ENCODE measurements around the gene C14orf180.
"Not testable (repeated sequence)": the region's sequence is repeated elsewhere in the genome, so short reads cannot be mapped to it uniquely, and the experiment has no call there.

C14orf180 gene

GRCh38 chr14:104611881-104612280 lies 32.3 kb downstream of the C14orf180 start:
- no peak for DNase-seq (ENCODE audit: low read depth in 3 of 3)

GRCh38 chr14:104614126-104614812 lies 34.7 kb downstream of the C14orf180 start:
- no peak for DNase-seq (ENCODE audit: low read depth in 3 of 3)

GRCh38 chr14:104624939-104625338 lies 45.4 kb downstream of the C14orf180 start:
- DNase-seq (ENCODE audit: low read depth in 3 of 3), result no peak

- no peak for DNase-seq (ENCODE audit: low read depth in 3 of 3)
These were observed 53.2 kb downstream of the C14orf180 start for GRCh38 chr14:104632781-104633180.

GRCh38 chr14:104633276-104634137 lies 53.9 kb downstream of the C14orf180 start:
- DNase-seq (ENCODE audit: low read depth in 3 of 3), result no peak

GRCh38 chr14:104634138-104634760 lies 54.7 kb downstream of the C14orf180 start:
- no peak for DNase-seq (ENCODE audit: low read depth in 3 of 3)

GRCh38 chr14:104634886-104635570 lies 55.5 kb downstream of the C14orf180 start:
- DNase-seq (ENCODE audit: low read depth in 3 of 3), result no peak

- no peak for DNase-seq (ENCODE audit: low read depth in 3 of 3)
These were observed 56.2 kb downstream of the C14orf180 start for GRCh38 chr14:104635717-104636116.

- DNase-seq (ENCODE audit: low read depth in 3 of 3), result no peak
These were observed 56.6 kb downstream of the C14orf180 start for GRCh38 chr14:104636131-104636530.

GRCh38 chr14:104636846-104637545 lies 57.4 kb downstream of the C14orf180 start:
- not testable (repeated sequence) for DNase-seq (ENCODE audit: low read depth in 3 of 3)

- DNase-seq (ENCODE audit: low read depth in 3 of 3), result no peak
These were observed 58.0 kb downstream of the C14orf180 start for GRCh38 chr14:104637546-104638003.

- DNase-seq (ENCODE audit: low read depth in 3 of 3), result no peak
These were observed 58.6 kb downstream of the C14orf180 start for GRCh38 chr14:104638190-104638589.

GRCh38 chr14:104638927-104639450 lies 59.4 kb downstream of the C14orf180 start:
- no peak for DNase-seq (ENCODE audit: low read depth in 3 of 3)

- DNase-seq (ENCODE audit: low read depth in 3 of 3), result no peak
These were observed 59.9 kb downstream of the C14orf180 start for GRCh38 chr14:104639471-104639870.
